Gastrocnemius medialis (tissue), 4 donors: ENCODE results near the gene FOXO6. TPM values are rescaled to one million over a fixed set of nuclear protein-coding genes. Genes with fewer than 3 reads are reported as not detected.

Experiments used
- ATAC-seq, 2 donors: fragments of 150-250 bp; one replicate each; pipeline ENCODE4 v1.9.1; 2016
- DNase-seq, 2 donors: peaks; one replicate each; pipeline ENCODE4 v3.0.0-alpha.2; 2019
- H3K27ac ChIP-seq, 4 donors: fragments of 200-600 bp; sonication (generic); 1 replicate in 1 of 4; 2 replicates in 3 of 4; pipeline ENCODE4 v1.5.1; 2016 to 2018; ENCODE audit warnings: mild to moderate bottlenecking in 2 of 4, moderate library complexity in 1 of 4
- H3K27me3 ChIP-seq, 3 donors: fragments of 200-600 bp; sonication (generic) in 2 of 3; 1 replicate in 1 of 3; 2 replicates in 2 of 3; pipeline versions ENCODE4 v1.5.1 to v1.6.0; 2016 to 2019; ENCODE audit warnings: mild to moderate bottlenecking in 1 of 3, moderate library complexity in 1 of 3
- H3K36me3 ChIP-seq, 2 donors: fragments of 200-600 bp; sonication (generic) in 1 of 2; one replicate each; pipeline ENCODE4 v1.5.1; 2017 to 2018
- H3K4me1 ChIP-seq, 2 donors: fragments of 200-600 bp; sonication (generic) in 1 of 2; one replicate each; pipeline ENCODE4 v1.5.1; 2016 to 2017; ENCODE audit warnings: mild to moderate bottlenecking in 2 of 2
- H3K4me3 ChIP-seq, 4 donors: fragments of 200-600 bp; sonication (generic) in 3 of 4; 1 replicate in 1 of 4; 2 replicates in 3 of 4; pipeline ENCODE4 v1.5.1; 2016 to 2019; ENCODE audit warnings: mild to moderate bottlenecking in 2 of 4
- H3K9me3 ChIP-seq, 3 donors: fragments of 200-600 bp; sonication (generic) in 2 of 3; 1 replicate in 1 of 3; 2 replicates in 2 of 3; pipeline ENCODE4 v1.5.1; 2016 to 2019
- POLR2A ChIP-seq, 2 donors: fragments of 450-650 bp; IDR thresholded peaks; one replicate each; pipeline ENCODE4 v1.6.1; 2017; ENCODE audit warnings: antibody characterized with exemption in 2 of 2, mild to moderate bottlenecking in 2 of 2, moderate library complexity in 2 of 2
- in situ Hi-C, 4 donors: fragments of 200-750 bp; cut with MboI; loops; one replicate each; pipeline versions ENCODE4 v1.15.0 to v1.8.0; 2017; ENCODE audit warnings: low sequenced_read_pairs in 4 of 4
- intact Hi-C: fragments of 100-400 bp; cut with DNase I; formaldehyde crosslinking; loops from one replicate; pipeline ENCODE4 v1.15.1; 2023; ENCODE audit warnings: low total_unique reads
- total RNA-seq, 4 donors: library from RNA; depleted of rRNA; stranded (reverse); fragments of >200 nt; gene quantifications; one replicate each; pipeline versions ENCODE4 v1.1.0 to v1.2.3, GENCODE V29; 2016
- TF ChIP-seq, protein P1 (sequence below), 5 experiments: fragments of 450-650 bp in 3 of 5; fragments of 200-600 bp in 2 of 5; sonication (generic) in 2 of 5; IDR thresholded peaks in 4 of 5; conservative IDR thresholded peaks in 1 of 5; 1 replicate in 4 of 5; 2 replicates in 1 of 5; pipeline ENCODE4 v1.5.1; 2016 to 2019; ENCODE audit warnings: antibody characterized with exemption in 5 of 5, mild to moderate bottlenecking in 3 of 5, moderate library complexity in 3 of 5

Gene FOXO6
- total RNA-seq, 4 donors from 2014 or later, result 0.20 to 3.9 (median 0.94) TPM

DNA sequence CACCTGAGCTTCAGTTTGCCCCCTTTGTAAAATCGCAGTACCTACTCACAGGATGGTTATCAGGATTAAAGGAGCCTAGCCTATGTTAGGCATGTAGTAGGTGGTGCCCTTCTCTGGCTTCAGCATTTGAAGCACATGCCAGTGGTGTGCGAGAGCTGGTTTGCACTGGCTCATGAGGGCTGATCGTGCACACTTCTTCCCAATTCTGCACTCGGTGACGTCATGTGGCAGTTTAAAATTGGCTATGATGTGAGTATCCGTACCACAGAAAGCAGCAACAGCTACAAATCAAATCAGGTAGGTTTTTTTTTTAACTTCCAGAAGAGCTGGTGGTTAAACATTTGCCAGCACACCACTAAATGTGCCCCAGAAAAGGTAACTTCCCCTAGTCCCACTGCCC, 13.5 kb downstream of the FOXO6 start:
- intact Hi-C loops (no loop called here), in situ Hi-C loops (no loop called here)
- Histone ChIP-seq H3K4me3 (no peak overlapping the region), H3K27me3 (no peaks in the 10 kb centered on the region), H3K4me1 (peaks cover 22 to 31% of the 10 kb centered on the region in 2 donors), H3K9me3 (no peaks in the 10 kb centered on the region), H3K36me3 (no peaks in the 10 kb centered on the region), H3K27ac (no peak overlapping the region)
- ATAC-seq, result no peak
- no peak for DNase-seq
- no peak for TF ChIP-seq POLR2A (IDR thresholded peaks at IDR 0.05)
- TF ChIP-seq, protein P1, sequence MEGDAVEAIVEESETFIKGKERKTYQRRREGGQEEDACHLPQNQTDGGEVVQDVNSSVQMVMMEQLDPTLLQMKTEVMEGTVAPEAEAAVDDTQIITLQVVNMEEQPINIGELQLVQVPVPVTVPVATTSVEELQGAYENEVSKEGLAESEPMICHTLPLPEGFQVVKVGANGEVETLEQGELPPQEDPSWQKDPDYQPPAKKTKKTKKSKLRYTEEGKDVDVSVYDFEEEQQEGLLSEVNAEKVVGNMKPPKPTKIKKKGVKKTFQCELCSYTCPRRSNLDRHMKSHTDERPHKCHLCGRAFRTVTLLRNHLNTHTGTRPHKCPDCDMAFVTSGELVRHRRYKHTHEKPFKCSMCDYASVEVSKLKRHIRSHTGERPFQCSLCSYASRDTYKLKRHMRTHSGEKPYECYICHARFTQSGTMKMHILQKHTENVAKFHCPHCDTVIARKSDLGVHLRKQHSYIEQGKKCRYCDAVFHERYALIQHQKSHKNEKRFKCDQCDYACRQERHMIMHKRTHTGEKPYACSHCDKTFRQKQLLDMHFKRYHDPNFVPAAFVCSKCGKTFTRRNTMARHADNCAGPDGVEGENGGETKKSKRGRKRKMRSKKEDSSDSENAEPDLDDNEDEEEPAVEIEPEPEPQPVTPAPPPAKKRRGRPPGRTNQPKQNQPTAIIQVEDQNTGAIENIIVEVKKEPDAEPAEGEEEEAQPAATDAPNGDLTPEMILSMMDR (IDR thresholded peaks at IDR 0.05 in 4 of 5, conservative IDR thresholded peaks at IDR 0.05 in 1 of 5), result no peak

- in situ Hi-C loops (no loop called here), intact Hi-C loops (no loop called here)
- no peak overlapping the region for H3K4me3 ChIP-seq
- ATAC-seq, result no peak
- no peaks in the 10 kb centered on the region for H3K36me3 ChIP-seq
- DNase-seq, result no peak
- no peak overlapping the region for H3K27ac ChIP-seq
- H3K4me1 ChIP-seq, result peaks cover 15 to 28% of the 10 kb centered on the region in 2 donors
- peaks cover 0 to 13% (median 0%) of the 10 kb centered on the region in 3 donors for H3K27me3 ChIP-seq
- no peaks in the 10 kb centered on the region for H3K9me3 ChIP-seq
- no peak for TF ChIP-seq POLR2A (IDR thresholded peaks at IDR 0.05)
- TF ChIP-seq, protein P1 (IDR thresholded peaks at IDR 0.05 in 4 of 5, conservative IDR thresholded peaks at IDR 0.05 in 1 of 5), result no peak
Observed at GRCh38 chr1:41377397-41377796, 16.2 kb downstream of the FOXO6 start.

GRCh38 chr1:41378222-41378621, 17.0 kb downstream of the FOXO6 start:
- no peak overlapping the region for H3K27ac ChIP-seq
- no peaks in the 10 kb centered on the region for H3K9me3 ChIP-seq
- DNase-seq (no peak), ATAC-seq (no peak)
- peaks cover 10 to 23% of the 10 kb centered on the region in 2 donors for H3K4me1 ChIP-seq
- no peak overlapping the region for H3K4me3 ChIP-seq
- in situ Hi-C loops, result no loop called here
- peaks cover 0 to 13% (median 0%) of the 10 kb centered on the region in 3 donors for H3K27me3 ChIP-seq
- no peaks in the 10 kb centered on the region for H3K36me3 ChIP-seq
- TF ChIP-seq POLR2A (IDR thresholded peaks at IDR 0.05), result no peak
- TF ChIP-seq, protein P1 (IDR thresholded peaks at IDR 0.05 in 4 of 5, conservative IDR thresholded peaks at IDR 0.05 in 1 of 5), result no peak
- intact Hi-C loops, result no loop called here

DNA sequence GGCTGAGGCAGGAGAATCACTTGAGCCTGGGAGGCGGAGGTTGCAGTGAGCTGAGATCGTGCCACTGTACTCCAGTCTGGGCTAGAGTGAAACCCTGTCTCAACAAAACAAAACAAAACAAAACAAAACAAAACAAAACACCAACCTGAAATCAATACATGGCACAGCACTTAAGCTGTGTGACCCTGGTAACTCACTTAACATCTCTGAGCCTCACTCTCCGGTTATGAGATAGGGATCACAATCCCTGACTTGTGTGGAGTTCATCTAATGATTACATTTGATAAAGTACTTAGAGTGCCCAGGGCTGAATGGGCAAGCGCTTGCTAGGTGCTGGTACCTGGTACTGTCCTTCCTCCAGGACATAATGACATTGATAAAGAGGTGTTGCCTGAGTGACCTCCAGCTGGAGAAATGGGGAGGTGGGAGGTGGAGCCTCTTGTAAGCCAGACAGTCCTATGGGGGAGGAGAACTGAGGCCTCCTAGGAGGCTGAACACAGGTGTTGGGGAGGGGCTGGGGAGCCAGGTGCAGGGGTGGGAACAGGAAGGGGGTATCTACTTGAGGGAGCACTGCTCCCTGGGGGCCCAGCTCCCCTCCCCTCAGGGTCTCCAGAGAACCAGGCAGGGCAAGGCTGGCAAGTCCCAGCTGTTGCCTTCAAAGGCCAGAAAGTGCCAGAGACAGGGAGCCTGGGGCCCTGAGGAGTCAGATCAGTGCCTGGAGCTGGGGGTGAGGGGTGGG, 17.9 kb downstream of the FOXO6 start:
- no peak for TF ChIP-seq POLR2A (IDR thresholded peaks at IDR 0.05)
- TF ChIP-seq, protein P1 (IDR thresholded peaks at IDR 0.05 in 4 of 5, conservative IDR thresholded peaks at IDR 0.05 in 1 of 5), result no peak
- DNase-seq (no peak), ATAC-seq (no peak)
- intact Hi-C loops, result no loop called here
- H3K27me3 ChIP-seq, result peaks cover 0 to 16% (median 0%) of the 10 kb centered on the region in 3 donors
- H3K4me1 ChIP-seq, result peaks cover 10 to 23% of the 10 kb centered on the region in 2 donors
- H3K36me3 ChIP-seq, result no peaks in the 10 kb centered on the region
- H3K9me3 ChIP-seq, result no peaks in the 10 kb centered on the region
- in situ Hi-C loops, result no loop called here
- no peak overlapping the region for H3K4me3 ChIP-seq
- peak overlapping the region in 2 of 4 donors; percentile 6 to 69 for H3K27ac ChIP-seq
